ENCODE measurements around the gene TSEN15. TPM values are rescaled to one million over a fixed set of nuclear protein-coding genes. Genes with fewer than 3 reads are reported as not detected.

The TSEN15 gene
- total and polyA plus RNA-seq, 10 of the 15 experiments (the other 5 are each of a cell fraction or from before 2014, with no cell fraction given): 21.1 to 136 (median 70.2) TPM

DNA sequence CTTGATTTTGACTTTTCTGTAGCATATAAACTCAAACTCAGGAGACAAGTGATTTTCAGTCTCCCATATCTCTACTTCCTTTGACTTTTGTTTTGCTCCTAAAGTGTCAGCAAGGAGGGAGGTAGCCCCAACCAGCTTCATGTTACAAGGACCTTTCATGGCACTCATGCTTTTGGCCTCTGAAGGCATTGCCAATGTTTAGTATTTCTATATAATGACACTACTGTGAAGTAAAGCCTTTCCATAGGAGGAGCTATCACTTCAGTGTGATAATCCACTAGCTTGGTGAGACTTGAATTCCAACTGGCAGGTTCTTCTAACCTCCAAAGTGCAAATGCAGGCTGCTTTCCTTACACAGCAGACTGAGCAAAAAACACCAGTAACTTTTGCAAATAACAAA, 28.4 kb upstream of the TSEN15 start:
- Histone ChIP-seq H3K9ac (ENCODE audit: control insufficient read depth, insufficient read depth, low read length) (no peak overlapping the region), H3K36me3 (ENCODE audit: control insufficient read depth in 2 of 2, insufficient read depth in 2 of 2, low read length in 1 of 2) (no peaks in the 10 kb centered on the region), H3K27me3 (replicated peaks in 1 of 2; ENCODE audit: control insufficient read depth in 2 of 2, insufficient read depth in 2 of 2, low read length in 1 of 2) (peaks cover 0 to 8% of the 10 kb centered on the region in 2 experiments; a peak in 2 of 4 replicates), H4K20me1 (ENCODE audit: control insufficient read depth, insufficient read depth) (no peaks in the 10 kb centered on the region; the same call in 1 of the 2 replicates), H2AFZ (ENCODE audit: control insufficient read depth, low read depth, low read length) (no peak overlapping the region), H3K4me1 (ENCODE audit: control insufficient read depth, insufficient read depth, low read length) (no peaks in the 10 kb centered on the region), H3K79me2 (ENCODE audit: control insufficient read depth, insufficient read depth, low read length) (no peaks in the 10 kb centered on the region), H3K4me2 (ENCODE audit: control insufficient read depth, insufficient read depth) (no peak overlapping the region), H3K27ac (ENCODE audit: control insufficient read depth, insufficient read depth) (no peak overlapping the region), H3K4me3 (no peak overlapping the region), H3K9me3 (replicated peaks; ENCODE audit: control insufficient read depth, insufficient read depth, low read length) (no peaks in the 10 kb centered on the region)
- in situ Hi-C loops (cut with MboI) (no loop called here), intact Hi-C loops (cut with micrococcal nuclease; ENCODE audit: unreplicated experiment) (no loop called here)
- POLR2A ChIA-PET: no interaction called here
- DNase-seq (ENCODE audit: low read depth, low spot score) (no peak), FAIRE-seq (no peak), ATAC-seq (no peak)
- SMC1A ChIA-PET (ENCODE audit: uncharacterized antibody, unreplicated experiment): interaction anchor here (1.1 kb wide), 1 partner anchor 79 kb away, joined by 4 read pairs; no protein-coding TSS in a partner anchor
- no TSS peak for BruUV-seq (replicated peaks)
- RAD21 ChIA-PET (ENCODE audit: unreplicated experiment): no interaction called here
- CTCF ChIA-PET: no interaction called here
- no peak for TF ChIP-seq SIN3A (IDR thresholded peaks at IDR 0.05; ENCODE audit: low read depth, low read length)
- no peak for TF ChIP-seq EED (IDR thresholded peaks at IDR 0.05; ENCODE audit: low read depth)
- TF ChIP-seq, protein P1, sequence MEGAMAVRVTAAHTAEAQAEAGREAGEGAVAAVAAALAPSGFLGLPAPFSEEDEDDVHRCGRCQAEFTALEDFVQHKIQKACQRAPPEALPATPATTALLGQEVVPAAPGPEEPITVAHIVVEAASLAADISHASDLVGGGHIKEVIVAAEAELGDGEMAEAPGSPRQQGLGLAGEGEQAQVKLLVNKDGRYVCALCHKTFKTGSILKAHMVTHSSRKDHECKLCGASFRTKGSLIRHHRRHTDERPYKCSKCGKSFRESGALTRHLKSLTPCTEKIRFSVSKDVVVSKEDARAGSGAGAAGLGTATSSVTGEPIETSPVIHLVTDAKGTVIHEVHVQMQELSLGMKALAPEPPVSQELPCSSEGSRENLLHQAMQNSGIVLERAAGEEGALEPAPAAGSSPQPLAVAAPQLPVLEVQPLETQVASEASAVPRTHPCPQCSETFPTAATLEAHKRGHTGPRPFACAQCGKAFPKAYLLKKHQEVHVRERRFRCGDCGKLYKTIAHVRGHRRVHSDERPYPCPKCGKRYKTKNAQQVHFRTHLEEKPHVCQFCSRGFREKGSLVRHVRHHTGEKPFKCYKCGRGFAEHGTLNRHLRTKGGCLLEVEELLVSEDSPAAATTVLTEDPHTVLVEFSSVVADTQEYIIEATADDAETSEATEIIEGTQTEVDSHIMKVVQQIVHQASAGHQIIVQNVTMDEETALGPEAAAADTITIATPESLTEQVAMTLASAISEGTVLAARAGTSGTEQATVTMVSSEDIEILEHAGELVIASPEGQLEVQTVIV (IDR thresholded peaks at IDR 0.05; ENCODE audit: borderline replicate concordance, partially characterized antibody): no peak
- TF ChIP-seq ZBED1 (IDR thresholded peaks at IDR 0.05; ENCODE audit: borderline replicate concordance): no peak
- TF ChIP-seq, protein P2, sequence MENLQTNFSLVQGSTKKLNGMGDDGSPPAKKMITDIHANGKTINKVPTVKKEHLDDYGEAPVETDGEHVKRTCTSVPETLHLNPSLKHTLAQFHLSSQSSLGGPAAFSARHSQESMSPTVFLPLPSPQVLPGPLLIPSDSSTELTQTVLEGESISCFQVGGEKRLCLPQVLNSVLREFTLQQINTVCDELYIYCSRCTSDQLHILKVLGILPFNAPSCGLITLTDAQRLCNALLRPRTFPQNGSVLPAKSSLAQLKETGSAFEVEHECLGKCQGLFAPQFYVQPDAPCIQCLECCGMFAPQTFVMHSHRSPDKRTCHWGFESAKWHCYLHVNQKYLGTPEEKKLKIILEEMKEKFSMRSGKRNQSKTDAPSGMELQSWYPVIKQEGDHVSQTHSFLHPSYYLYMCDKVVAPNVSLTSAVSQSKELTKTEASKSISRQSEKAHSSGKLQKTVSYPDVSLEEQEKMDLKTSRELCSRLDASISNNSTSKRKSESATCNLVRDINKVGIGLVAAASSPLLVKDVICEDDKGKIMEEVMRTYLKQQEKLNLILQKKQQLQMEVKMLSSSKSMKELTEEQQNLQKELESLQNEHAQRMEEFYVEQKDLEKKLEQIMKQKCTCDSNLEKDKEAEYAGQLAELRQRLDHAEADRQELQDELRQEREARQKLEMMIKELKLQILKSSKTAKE (IDR thresholded peaks at IDR 0.05; ENCODE audit: low read depth, poor library complexity, severe bottlenecking): no peak
- no peak for TF ChIP-seq YBX1 (IDR thresholded peaks at IDR 0.05)
- TF ChIP-seq, protein P3, sequence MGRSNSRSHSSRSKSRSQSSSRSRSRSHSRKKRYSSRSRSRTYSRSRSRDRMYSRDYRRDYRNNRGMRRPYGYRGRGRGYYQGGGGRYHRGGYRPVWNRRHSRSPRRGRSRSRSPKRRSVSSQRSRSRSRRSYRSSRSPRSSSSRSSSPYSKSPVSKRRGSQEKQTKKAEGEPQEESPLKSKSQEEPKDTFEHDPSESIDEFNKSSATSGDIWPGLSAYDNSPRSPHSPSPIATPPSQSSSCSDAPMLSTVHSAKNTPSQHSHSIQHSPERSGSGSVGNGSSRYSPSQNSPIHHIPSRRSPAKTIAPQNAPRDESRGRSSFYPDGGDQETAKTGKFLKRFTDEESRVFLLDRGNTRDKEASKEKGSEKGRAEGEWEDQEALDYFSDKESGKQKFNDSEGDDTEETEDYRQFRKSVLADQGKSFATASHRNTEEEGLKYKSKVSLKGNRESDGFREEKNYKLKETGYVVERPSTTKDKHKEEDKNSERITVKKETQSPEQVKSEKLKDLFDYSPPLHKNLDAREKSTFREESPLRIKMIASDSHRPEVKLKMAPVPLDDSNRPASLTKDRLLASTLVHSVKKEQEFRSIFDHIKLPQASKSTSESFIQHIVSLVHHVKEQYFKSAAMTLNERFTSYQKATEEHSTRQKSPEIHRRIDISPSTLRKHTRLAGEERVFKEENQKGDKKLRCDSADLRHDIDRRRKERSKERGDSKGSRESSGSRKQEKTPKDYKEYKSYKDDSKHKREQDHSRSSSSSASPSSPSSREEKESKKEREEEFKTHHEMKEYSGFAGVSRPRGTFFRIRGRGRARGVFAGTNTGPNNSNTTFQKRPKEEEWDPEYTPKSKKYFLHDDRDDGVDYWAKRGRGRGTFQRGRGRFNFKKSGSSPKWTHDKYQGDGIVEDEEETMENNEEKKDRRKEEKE (IDR thresholded peaks at IDR 0.05): no peak
- TF ChIP-seq, protein P4, sequence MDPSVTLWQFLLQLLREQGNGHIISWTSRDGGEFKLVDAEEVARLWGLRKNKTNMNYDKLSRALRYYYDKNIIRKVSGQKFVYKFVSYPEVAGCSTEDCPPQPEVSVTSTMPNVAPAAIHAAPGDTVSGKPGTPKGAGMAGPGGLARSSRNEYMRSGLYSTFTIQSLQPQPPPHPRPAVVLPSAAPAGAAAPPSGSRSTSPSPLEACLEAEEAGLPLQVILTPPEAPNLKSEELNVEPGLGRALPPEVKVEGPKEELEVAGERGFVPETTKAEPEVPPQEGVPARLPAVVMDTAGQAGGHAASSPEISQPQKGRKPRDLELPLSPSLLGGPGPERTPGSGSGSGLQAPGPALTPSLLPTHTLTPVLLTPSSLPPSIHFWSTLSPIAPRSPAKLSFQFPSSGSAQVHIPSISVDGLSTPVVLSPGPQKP (IDR thresholded peaks at IDR 0.05; ENCODE audit: low read depth, low read length): no peak
- TF ChIP-seq JUNB (IDR thresholded peaks at IDR 0.05): no peak
- TF ChIP-seq SRF (IDR thresholded peaks at IDR 0.05; ENCODE audit: low read depth in 2 of 2, low read length in 2 of 2): no peak
- no peak for TF ChIP-seq PAX5 (IDR thresholded peaks at IDR 0.05; ENCODE audit: borderline replicate concordance, low read depth, low read length)
- TF ChIP-seq, protein P5, sequence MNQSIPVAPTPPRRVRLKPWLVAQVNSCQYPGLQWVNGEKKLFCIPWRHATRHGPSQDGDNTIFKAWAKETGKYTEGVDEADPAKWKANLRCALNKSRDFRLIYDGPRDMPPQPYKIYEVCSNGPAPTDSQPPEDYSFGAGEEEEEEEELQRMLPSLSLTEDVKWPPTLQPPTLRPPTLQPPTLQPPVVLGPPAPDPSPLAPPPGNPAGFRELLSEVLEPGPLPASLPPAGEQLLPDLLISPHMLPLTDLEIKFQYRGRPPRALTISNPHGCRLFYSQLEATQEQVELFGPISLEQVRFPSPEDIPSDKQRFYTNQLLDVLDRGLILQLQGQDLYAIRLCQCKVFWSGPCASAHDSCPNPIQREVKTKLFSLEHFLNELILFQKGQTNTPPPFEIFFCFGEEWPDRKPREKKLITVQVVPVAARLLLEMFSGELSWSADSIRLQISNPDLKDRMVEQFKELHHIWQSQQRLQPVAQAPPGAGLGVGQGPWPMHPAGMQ (IDR thresholded peaks at IDR 0.05; ENCODE audit: borderline replicate concordance): no peak
- no peak for TF ChIP-seq CREB1 (IDR thresholded peaks at IDR 0.05; ENCODE audit: low read depth)
